SK-N-SH (cell line): ENCODE measurements around the gene CLDN14.

Source experiments
- CTCF ChIP-seq: fragments of 200-600 bp; sonication (generic); IDR thresholded peaks from 2 replicates; pipeline ENCODE4 v1.6.1; 2017; ENCODE audit warnings: antibody characterized with exemption, mild to moderate bottlenecking, moderate library complexity
- ELF1 ChIP-seq: IDR thresholded peaks from 2 replicates; pipeline ENCODE4 v1.4.0; 2012
- JUND ChIP-seq: IDR thresholded peaks from 2 replicates; pipeline ENCODE4 v1.4.0; 2012
- MXI1 ChIP-seq: IDR thresholded peaks from 2 replicates; pipeline ENCODE4 v1.6.1; 2012; ENCODE audit warnings: mild to moderate bottlenecking, low read depth, low read length, improper control_type of control experiment
- POLR2AphosphoS5 ChIP-seq: IDR thresholded peaks from 2 replicates; pipeline ENCODE4 v1.6.1; 2012; ENCODE audit warnings: low read depth, low read length

GRCh38 chr21:36423771-36424433, 56.0 kb downstream of the CLDN14 start:
- TF ChIP-seq MXI1 (no peak), CTCF (no peak), ELF1 (no peak), POLR2AphosphoS5 (no peak), JUND (no peak)
